COLO668 (cell line): ENCODE data around the gene SH2D3C.
"Not testable (repeated sequence)": the region's sequence is repeated elsewhere in the genome, so short reads cannot be mapped to it uniquely, and the experiment has no call there.

Experiments
- DNase-seq: peaks from one replicate; lab custom pipeline; 2025; ENCODE audit not compliant: unreplicated experiment; lab: John Stamatoyannopoulos, UW

SH2D3C gene

GRCh38 chr9:127785933-127786772 is 7.7 kb upstream of the SH2D3C start, which contains the start of gene CDK9:
CDK9 (plus strand) TSS chr9:127786034; CDS start chr9:127786149, 115 bp downstream.
- peak; percentile 93 for DNase-seq

- peak; percentile 88 for DNase-seq
These were observed 6.8 kb upstream of the SH2D3C start for GRCh38 chr9:127785023-127785932.

GRCh38 chr9:127783111-127784008 is 4.9 kb upstream of the SH2D3C start:
- DNase-seq = no peak

GRCh38 chr9:127781806-127782205 is 3.3 kb upstream of the SH2D3C start:
- no peak for DNase-seq

GRCh38 chr9:127780909-127781308 is 2.4 kb upstream of the SH2D3C start:
- DNase-seq = not testable (repeated sequence)

- DNase-seq = no peak
These were observed 1.8 kb upstream of the SH2D3C start for GRCh38 chr9:127780126-127780885.

GRCh38 chr9:127779136-127779981 is 893 bp upstream of the SH2D3C start:
- no peak for DNase-seq

GRCh38 chr9:127777368-127777980 is 992 bp downstream of the SH2D3C start:
- no peak for DNase-seq

- DNase-seq = no peak
These were observed 1.6 kb downstream of the SH2D3C start for GRCh38 chr9:127776924-127777289.

- no peak for DNase-seq
These were observed 2.1 kb downstream of the SH2D3C start for GRCh38 chr9:127776195-127776923.

- no peak for DNase-seq
These were observed 4.5 kb downstream of the SH2D3C start for GRCh38 chr9:127773981-127774380.

- DNase-seq = no peak
These were observed 5.2 kb downstream of the SH2D3C start for GRCh38 chr9:127773272-127773671.

GRCh38 chr9:127772603-127773002 is 5.9 kb downstream of the SH2D3C start:
- DNase-seq = no peak

GRCh38 chr9:127771570-127772189 is 6.8 kb downstream of the SH2D3C start:
- no peak for DNase-seq

GRCh38 chr9:127770905-127771569 is 7.4 kb downstream of the SH2D3C start:
- peak; percentile 95 for DNase-seq

- no peak for DNase-seq
These were observed 7.9 kb downstream of the SH2D3C start for GRCh38 chr9:127770583-127770904.

GRCh38 chr9:127769929-127770582 is 8.4 kb downstream of the SH2D3C start:
- DNase-seq = no peak
